NCI-H1694 treated with DMSO at 0.1 percent for 48 hours (cell line): ENCODE data around the gene NR1I3.
A peak's percentile ranks its signal among the peaks of the same experiment; 100 is the strongest.

Experiments
- DNase-seq: peaks from one replicate; lab custom pipeline; 2025; lab: John Stamatoyannopoulos, UW

Gene NR1I3

GRCh38 chr1:161218301-161219077 is 19.5 kb downstream of the NR1I3 start:
- DNase-seq = no peak

- DNase-seq = no peak
These were observed 20.2 kb downstream of the NR1I3 start for GRCh38 chr1:161217831-161218230.

DNA sequence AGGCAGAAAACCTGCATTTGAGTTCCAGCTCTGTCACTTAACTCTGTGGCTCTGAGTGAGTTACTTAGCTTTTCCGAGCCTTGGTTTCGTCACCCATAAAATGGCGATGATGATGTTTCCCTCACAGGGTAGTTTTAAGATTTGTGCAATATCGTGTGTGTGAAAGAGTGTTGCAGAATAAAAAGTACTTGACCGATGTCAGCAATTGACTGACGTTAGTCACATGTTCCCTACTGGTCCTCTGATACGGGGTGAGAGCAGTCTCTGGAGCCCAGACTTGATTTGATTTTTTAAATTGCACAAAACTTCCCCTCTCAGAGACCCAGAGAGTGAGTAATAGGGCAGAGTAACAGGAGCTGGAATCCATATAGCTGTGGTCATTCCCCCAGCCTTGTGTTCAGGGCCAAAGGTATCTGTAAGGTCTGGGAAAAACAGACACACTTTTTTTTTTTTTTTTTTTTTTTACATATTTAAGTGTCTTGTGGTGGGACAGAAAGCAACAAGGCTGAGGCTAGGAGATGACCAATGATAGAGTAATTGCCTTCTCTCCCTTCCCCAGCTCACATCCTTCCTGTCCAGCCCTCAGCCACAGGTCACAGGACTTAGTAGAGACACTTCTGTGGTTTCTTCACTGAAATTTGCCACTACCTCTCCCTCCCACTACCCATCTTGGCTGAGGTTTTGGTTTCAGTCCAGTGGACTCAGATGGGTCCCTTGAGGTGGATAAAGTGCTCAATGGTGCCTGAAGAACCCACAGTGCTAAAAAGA is 20.9 kb downstream of the NR1I3 start:
- no peak for DNase-seq

GRCh38 chr1:161215076-161215475 is 22.9 kb downstream of the NR1I3 start, which contains the start of gene FCER1G:
Gene FCER1G (plus strand): TSS chr1:161215295. CDS start chr1:161215322, 27 bp downstream.
- no peak for DNase-seq

DNA sequence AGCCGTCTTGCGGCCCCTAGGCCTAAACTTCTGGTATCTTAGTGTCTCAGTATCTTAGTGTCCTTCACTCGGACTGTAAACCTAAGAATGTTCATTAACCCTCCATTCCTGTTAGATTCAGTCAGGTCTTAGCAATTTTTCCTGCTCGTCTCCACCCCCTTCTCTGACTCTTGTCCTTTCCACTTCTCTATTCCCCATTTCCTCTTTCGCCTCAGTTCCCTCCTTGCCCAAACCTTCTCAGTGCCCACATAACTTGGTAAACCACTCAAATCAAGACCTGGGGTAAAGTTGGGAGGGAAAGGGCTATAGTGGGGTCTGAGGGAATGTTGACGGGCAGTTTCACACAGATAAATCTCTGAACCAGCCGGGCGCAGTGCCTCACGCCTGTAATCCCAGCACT is 23.6 kb downstream of the NR1I3 start:
- DNase-seq = no peak

GRCh38 chr1:161209790-161210409 is 28.1 kb downstream of the NR1I3 start:
- DNase-seq = peak; percentile 45

GRCh38 chr1:161207173-161207572 is 30.8 kb downstream of the NR1I3 start:
- DNase-seq = no peak

- DNase-seq = no peak
These were observed 31.4 kb downstream of the NR1I3 start for GRCh38 chr1:161206411-161207140.

DNA sequence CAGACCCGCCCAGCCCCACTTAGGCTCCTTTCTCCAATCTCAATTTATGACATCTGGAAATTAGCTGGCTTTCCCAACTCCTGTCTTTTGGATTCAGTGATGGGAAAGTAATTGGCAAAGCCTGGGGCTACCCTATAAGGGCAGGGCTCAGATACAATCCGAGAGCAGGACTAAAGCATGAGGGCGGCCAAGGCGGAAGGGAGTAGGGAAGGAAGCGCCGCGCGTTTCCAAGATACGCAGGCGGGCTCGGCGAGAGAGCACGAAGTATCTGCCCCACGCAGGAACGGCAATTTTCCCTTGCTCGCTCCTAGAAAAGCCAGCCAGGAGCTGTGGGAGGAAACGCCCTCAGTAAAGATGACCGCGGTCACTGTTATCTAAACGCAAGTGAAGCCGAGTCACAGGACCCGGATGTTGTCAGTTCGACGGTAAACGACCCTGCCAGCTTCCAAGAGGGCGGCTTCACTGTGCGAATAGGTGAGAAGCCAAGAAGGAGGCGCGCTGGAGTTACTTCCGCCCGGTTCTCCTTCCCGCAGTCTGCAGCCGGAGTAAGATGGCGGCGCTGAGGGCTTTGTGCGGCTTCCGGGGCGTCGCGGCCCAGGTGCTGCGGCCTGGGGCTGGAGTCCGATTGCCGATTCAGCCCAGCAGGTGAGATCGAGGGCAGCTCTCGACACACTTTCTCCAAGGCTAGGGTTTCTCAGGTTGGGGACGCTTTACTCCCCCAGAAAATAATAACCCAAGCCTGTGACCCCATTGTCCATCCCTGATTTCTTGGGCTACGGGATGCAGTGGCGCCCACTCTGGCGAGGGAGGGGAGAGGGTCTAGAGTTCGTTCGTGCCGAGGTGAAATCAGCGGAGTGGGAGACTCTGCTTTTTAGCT is 35.9 kb downstream of the NR1I3 start, which contains the start of gene NDUFS2:
Gene NDUFS2, plus strand, starts transcription at position 532 of the 877 bp plus-strand sequence. Its CDS starts 19 bp downstream, at position 551.
- peak; percentile 99 for DNase-seq

GRCh38 chr1:161200992-161201835 is 36.8 kb downstream of the NR1I3 start:
- DNase-seq = peak; percentile 61

DNA sequence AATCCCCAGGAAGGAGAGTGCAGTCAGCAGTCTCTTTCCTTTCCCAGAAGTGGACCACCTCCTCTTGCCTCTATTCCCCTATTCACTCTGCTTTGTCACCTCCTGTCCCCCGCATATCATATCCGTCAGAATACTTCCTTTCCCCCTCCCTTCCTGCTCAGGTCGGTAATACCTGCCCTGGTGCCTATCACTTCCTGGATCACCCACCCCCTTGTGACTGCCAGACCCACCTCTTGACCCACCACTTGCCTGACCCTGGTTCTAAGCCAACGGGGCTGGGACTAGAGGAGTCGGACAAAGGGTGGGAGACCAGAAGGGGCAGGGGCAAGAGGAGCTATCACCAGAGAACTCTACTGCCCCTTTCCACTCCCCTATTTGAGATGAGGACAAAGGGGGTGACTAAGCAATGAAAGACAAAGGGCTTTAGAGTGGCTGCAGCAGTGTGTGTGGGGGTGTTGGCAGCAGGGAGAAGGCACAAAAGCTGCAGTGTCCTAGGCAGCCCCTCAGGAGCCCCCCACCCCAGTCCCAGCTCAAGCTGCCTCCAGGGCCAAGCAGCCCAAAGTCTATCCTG is 37.5 kb downstream of the NR1I3 start:
- DNase-seq = no peak

DNA sequence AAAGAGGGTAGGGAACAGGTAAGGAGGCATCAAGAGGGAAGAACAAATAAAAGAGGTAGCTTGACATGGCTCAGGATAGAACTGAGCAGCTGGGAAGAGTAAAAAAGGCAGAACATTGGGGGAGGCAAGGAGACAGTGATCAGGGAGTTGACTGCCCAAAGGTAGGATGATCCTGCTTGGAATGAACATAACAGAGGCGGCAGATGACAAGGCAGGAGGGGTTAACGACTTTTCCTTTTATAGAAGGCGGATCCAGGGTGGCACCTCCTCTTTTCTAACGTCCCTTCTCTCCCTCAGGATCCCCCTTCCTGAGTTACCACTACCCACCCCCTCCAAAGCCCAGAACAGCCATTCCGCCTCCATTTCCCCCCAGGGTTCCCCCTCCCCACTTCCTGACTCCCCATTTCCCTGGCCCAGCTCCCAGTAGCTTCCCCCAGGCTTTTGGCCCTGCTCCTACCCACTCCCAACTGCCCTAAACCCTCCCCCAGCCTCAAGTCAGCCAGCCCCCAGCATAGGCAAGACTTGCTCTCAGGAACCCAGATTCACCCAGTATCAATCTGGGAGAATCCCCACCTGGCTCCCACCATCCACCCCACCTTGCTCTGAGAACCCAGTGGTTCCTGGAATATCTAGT is 38.4 kb downstream of the NR1I3 start:
- DNase-seq = no peak

DNA sequence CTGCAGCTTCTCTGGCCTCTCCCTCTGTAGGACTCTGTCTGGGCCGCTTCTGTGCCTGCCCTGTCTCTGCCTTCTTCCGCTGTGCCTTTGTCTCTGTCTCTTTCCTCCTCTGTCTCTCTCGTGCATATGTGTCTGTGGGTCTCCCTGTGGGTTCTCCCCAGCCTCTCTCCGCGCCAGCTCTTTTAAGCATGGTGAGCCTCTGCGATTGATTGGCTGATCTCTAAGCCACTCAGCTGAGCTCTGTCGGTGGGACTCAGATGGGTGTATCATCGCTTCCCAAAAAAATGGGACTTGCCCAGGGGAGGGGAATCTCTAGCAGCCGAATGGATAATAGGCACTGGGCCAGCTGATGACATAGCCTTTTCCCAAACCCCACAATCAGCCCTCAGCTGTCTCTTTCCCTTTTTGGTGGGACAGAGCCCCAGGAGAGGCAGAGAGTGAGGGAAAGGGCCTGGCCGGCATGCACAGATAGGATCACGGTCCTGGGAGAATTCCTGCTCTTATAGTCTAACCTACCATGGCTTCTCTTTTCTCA is 39.0 kb downstream of the NR1I3 start, which contains the start of gene ADAMTS4:
Gene ADAMTS4, minus strand, starts transcription at position 158 of the 535 bp plus-strand sequence. CDS start 427 bp downstream, outside the sequence.
- peak; percentile 96 for DNase-seq

DNA sequence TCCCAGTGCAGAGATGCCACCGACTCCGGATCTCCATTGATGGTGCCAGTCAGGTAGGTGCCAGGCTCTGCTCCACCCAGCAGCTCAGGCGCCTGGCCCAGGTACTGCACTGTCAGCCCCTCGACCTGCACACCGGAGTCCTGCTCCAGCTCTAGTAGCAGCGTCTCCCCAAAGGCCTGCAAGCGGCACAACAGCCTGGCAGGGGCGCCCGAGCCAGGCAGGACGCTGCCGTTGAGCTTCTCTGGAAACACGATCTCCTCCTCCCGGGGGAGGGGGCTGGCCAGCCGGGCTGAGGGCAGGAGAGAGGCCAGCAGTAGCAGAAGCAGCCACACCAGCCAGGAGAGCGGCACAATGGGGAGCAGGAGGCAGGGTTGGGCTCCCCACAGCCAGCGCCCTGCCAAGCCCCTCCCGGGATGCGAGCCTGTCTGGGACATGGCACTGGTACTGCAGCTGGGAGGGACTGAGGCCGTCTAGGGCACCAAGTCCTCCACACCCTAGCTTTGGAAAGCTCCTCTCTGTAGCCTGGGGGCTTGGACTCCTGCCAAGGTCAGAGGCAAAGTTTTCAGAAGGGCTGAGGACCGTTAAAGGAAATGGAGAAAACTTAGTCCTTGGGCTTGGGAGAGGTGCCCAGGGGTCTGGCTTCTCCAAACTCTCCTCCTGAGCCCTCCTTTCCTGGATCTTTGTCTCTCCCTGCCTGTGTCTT is 39.7 kb downstream of the NR1I3 start:
- DNase-seq = no peak

- no peak for DNase-seq
These were observed 40.3 kb downstream of the NR1I3 start for GRCh38 chr1:161197560-161198193.

DNA sequence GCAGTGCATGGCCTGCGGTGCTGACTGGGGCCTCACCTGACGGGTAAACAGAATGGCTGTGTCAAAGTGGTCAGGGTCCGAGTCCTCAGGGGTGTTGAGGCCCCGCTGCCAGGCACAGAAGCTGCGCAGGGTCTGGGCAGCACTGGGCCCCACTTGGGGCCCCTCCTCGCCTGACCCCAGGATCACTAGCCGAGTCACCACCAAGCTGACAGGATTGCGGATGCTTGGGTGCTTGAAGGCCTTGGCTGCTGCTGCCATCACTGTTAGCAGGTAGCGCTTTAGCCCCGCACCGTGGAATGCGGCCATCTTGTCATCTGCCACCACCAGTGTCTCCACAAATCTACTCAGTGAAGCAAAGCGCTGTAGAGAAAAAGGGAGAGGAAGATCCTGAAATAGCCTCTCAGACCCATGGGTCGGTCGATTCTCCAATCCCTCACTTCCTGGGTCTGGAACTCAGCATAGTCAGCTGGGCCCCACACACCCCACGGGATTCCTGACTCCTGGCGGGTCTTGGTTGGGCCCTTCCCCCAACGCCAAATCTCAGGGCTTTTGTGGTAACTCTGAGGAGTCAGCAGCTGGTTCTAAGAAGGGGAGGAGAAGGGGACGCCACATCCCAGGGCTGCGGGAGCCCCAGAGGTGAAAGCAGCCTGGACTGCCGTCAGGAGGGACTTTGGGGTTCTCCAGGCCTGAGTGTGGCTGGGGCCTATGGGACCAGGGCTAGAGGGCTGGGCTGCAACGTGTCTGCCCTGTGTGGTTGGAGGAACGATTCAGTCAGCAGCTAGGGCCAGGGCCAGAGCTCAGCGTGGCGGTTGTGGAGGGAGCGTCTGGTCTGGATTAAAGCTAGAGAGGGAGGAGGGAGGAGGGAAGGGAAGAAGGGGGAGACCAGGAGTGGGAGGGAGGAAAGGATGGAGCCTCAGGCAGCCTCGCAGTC is 41.2 kb downstream of the NR1I3 start:
- no peak for DNase-seq
